Esophagus squamous epithelium (tissue), 4 donors: ENCODE results near the gene KLK11.

ENCODE experiments used
- POLR2A ChIP-seq, 4 donors: fragments of 450-650 bp; IDR thresholded peaks; one replicate each; pipeline ENCODE4 v1.6.1; 2017; ENCODE audit warnings: antibody characterized with exemption in 4 of 4, mild to moderate bottlenecking in 4 of 4, moderate library complexity in 3 of 4
- TF ChIP-seq, protein P1 (sequence below), 6 experiments: fragments of 450-650 bp in 4 of 6; fragments of 200-600 bp in 2 of 6; sonication (generic) in 2 of 6; IDR thresholded peaks; one replicate each; pipeline ENCODE4 v1.5.1; 2016 to 2019; ENCODE audit warnings: antibody characterized with exemption in 6 of 6, mild to moderate bottlenecking in 4 of 6, moderate library complexity in 4 of 6

DNA sequence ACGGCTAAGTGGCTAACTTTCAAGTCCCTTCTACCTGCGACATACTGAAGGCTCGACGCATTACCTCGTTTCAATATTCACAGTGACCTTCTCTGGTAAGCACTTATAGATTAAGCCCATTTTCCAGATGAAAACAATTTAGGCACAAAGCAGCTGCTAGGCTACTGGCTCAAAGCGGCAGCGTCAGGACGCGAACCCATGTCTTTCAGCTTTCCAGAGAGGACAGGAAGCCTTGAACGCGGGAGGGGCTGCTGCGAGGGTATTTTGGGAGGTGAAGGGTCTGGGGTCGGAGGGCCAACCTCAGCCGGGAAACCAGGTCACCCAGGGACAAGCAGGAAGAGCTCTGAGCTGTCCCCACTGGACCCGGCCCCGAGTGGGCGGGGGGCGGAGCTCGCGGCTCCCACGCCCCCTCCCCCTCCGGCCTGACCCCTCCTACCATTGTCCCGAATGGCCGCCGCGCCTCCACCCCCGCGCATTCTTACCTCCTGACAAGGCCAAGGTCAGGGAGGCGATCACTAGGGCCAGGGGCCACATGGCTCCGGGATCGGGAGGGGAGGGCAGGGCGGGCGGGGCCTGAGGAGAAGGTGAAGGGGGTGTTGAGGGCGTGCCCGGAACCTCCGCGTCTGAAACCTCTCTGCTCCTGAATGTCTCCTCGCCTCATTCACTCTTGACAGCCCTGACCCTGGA is 38.3 kb upstream of the KLK11 start, which contains the start of gene KLK13:
- TF ChIP-seq, protein P1, sequence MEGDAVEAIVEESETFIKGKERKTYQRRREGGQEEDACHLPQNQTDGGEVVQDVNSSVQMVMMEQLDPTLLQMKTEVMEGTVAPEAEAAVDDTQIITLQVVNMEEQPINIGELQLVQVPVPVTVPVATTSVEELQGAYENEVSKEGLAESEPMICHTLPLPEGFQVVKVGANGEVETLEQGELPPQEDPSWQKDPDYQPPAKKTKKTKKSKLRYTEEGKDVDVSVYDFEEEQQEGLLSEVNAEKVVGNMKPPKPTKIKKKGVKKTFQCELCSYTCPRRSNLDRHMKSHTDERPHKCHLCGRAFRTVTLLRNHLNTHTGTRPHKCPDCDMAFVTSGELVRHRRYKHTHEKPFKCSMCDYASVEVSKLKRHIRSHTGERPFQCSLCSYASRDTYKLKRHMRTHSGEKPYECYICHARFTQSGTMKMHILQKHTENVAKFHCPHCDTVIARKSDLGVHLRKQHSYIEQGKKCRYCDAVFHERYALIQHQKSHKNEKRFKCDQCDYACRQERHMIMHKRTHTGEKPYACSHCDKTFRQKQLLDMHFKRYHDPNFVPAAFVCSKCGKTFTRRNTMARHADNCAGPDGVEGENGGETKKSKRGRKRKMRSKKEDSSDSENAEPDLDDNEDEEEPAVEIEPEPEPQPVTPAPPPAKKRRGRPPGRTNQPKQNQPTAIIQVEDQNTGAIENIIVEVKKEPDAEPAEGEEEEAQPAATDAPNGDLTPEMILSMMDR (IDR thresholded peaks at IDR 0.05): no peak
- peak in 1 of 4 donors; percentile 16 for TF ChIP-seq POLR2A (IDR thresholded peaks at IDR 0.05)
